OCI-LY1 (cell line): Measurements from ENCODE around the gene CYTH3.

Experiments used
- H2AFZ ChIP-seq: fragments of 200-600 bp; sonication (generic), shearing (Covaris generic); 2 replicates; pipeline ENCODE4 v1.6.0; 2014; ENCODE audit warnings: antibody characterized with exemption, mild to moderate bottlenecking, low read length
- H3F3A ChIP-seq: fragments of 200-600 bp; sonication (generic), shearing (Covaris generic); 2 replicates; pipeline ENCODE4 v1.6.0; 2014; ENCODE audit warnings: mild to moderate bottlenecking, antibody characterized with exemption, low read length, moderate library complexity; ENCODE audit not compliant: insufficient read depth
- H3K27ac ChIP-seq: fragments of 200-600 bp; sonication (generic); 2 replicates; pipeline ENCODE4 v1.5.1; 2014; ENCODE audit warnings: low read length, mixed run types, mild to moderate bottlenecking, low read depth; ENCODE audit not compliant: poor library complexity, severe bottlenecking
- H3K27me3 ChIP-seq: fragments of 200-600 bp; sonication (generic); 2 replicates; pipeline ENCODE4 v1.6.0; 2014; ENCODE audit warnings: antibody characterized with exemption, mild to moderate bottlenecking, low read length, moderate library complexity; ENCODE audit not compliant: insufficient read depth
- H3K36me3 ChIP-seq: fragments of 200-600 bp; sonication (generic); 2 replicates; pipeline ENCODE4 v1.6.1; 2014; ENCODE audit warnings: mild to moderate bottlenecking, antibody characterized with exemption, low read length, moderate library complexity, mixed read lengths; ENCODE audit not compliant: insufficient read depth
- H3K4me1 ChIP-seq: fragments of 200-600 bp; sonication (generic); 2 replicates; pipeline ENCODE4 v1.5.1; 2014; ENCODE audit warnings: mild to moderate bottlenecking, low read length, moderate library complexity; ENCODE audit not compliant: insufficient read depth, severe bottlenecking
- H3K4me2 ChIP-seq: fragments of 200-600 bp; sonication (generic), shearing (Covaris generic); 2 replicates; pipeline ENCODE4 v1.6.1; 2014; ENCODE audit warnings: low read length
- H3K4me3 ChIP-seq: fragments of 200-600 bp; sonication (generic); 2 replicates; pipeline ENCODE4 v1.5.1; 2014; ENCODE audit warnings: low read length, low read depth, mild to moderate bottlenecking, mixed read lengths; ENCODE audit not compliant: poor library complexity, severe bottlenecking
- H3K79me2 ChIP-seq: fragments of 200-600 bp; shearing (Covaris generic); 2 replicates; pipeline ENCODE4 v1.6.1; 2016; ENCODE audit warnings: mixed run types, low read length, mixed read lengths; ENCODE audit not compliant: insufficient read depth
- H3K9ac ChIP-seq: fragments of 200-600 bp; sonication (generic), shearing (Covaris generic); 2 replicates; pipeline ENCODE4 v1.6.1; 2014; ENCODE audit warnings: mild to moderate bottlenecking, low read length, mixed read lengths
- H3K9me2 ChIP-seq: fragments of 200-600 bp; sonication (generic), shearing (Covaris generic); 2 replicates; pipeline ENCODE4 v1.6.1; 2014; ENCODE audit warnings: low read depth, mild to moderate bottlenecking, low read length, mixed read lengths
- H3K9me3 ChIP-seq: fragments of 200-600 bp; shearing (Covaris generic); 2 replicates; pipeline ENCODE4 v1.6.1; 2014; ENCODE audit warnings: low read length, mixed read lengths
- H4K20me1 ChIP-seq: fragments of 200-600 bp; sonication (generic), shearing (Covaris generic); 2 replicates; pipeline ENCODE4 v1.6.0; 2016; ENCODE audit warnings: mild to moderate bottlenecking, low read length; ENCODE audit not compliant: insufficient read depth
- EZH2 ChIP-seq: fragments of 200-600 bp; sonication (generic), shearing (Covaris generic); IDR thresholded peaks from 2 replicates; pipeline ENCODE4 v1.8.0; 2017; ENCODE audit warnings: borderline replicate concordance, mixed run types, mild to moderate bottlenecking, antibody characterized with exemption, low read length, moderate library complexity, mixed read lengths
- TF ChIP-seq, protein P1 (sequence below): fragments of 200-600 bp; sonication (generic), shearing (Covaris generic); IDR thresholded peaks from 2 replicates; pipeline ENCODE4 v1.5.1; 2017; ENCODE audit warnings: mild to moderate bottlenecking, antibody characterized with exemption, low read length, moderate library complexity, mixed read lengths

The CYTH3 gene

DNA sequence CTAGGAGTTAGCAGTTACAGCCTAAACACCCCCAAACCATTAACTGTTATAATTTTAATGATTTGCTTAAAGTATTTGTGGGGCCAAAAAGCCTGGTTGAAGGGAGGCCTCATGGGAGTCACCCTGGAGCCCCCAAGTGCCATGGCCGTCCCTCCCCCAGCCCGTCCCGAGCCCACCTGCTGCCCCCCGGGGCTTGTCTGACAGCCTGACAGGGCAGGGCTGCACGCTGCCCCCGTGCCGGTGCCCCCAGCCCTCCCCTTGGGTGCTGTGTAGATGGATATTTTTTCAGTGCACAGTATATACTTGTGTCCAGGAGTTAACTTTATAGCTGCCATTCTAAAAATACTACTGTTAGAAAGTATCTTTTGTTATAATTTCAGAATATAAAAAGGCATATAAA lies 108.4 kb downstream of the CYTH3 start:
- Histone ChIP-seq H4K20me1 (no peaks in the 10 kb centered on the region), H3K79me2 (no peaks in the 10 kb centered on the region), H3K9me2 (no peaks in the 10 kb centered on the region), H3K4me1 (no peaks in the 10 kb centered on the region), H2AFZ (no peak overlapping the region), H3F3A (no peaks in the 10 kb centered on the region), H3K4me2 (no peak overlapping the region), H3K36me3 (peaks cover 15% of the 10 kb centered on the region), H3K27ac (no peak overlapping the region), H3K4me3 (no peak overlapping the region), H3K9me3 (no peaks in the 10 kb centered on the region), H3K9ac (no peak overlapping the region), H3K27me3 (no peaks in the 10 kb centered on the region)
- TF ChIP-seq, protein P1, sequence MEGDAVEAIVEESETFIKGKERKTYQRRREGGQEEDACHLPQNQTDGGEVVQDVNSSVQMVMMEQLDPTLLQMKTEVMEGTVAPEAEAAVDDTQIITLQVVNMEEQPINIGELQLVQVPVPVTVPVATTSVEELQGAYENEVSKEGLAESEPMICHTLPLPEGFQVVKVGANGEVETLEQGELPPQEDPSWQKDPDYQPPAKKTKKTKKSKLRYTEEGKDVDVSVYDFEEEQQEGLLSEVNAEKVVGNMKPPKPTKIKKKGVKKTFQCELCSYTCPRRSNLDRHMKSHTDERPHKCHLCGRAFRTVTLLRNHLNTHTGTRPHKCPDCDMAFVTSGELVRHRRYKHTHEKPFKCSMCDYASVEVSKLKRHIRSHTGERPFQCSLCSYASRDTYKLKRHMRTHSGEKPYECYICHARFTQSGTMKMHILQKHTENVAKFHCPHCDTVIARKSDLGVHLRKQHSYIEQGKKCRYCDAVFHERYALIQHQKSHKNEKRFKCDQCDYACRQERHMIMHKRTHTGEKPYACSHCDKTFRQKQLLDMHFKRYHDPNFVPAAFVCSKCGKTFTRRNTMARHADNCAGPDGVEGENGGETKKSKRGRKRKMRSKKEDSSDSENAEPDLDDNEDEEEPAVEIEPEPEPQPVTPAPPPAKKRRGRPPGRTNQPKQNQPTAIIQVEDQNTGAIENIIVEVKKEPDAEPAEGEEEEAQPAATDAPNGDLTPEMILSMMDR = no peak
- TF ChIP-seq EZH2 = no peak

DNA sequence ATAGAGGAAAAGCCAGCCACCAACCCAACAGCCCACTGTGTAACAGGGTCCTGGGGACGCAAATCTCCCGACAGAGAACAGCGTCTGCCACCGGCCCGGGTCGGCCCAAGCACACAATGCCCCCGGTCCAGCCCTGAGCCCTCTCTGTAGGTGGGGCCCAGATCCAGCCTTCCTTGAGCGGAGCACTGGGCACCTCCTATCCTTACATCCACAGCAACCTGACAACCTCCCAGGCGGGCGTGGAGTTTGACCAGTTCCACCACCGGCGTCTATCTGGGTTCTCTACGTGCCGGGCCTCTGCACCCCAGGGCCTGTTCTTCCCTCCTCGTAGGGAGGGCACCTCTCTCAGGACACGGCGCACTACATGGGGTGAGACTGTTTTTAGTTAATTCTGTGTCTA lies 109.0 kb downstream of the CYTH3 start:
- no peak overlapping the region for H3K4me3 ChIP-seq
- H3K9ac ChIP-seq = no peak overlapping the region
- H3K27ac ChIP-seq = no peak overlapping the region
- TF ChIP-seq, protein P1 = no peak
- no peak for TF ChIP-seq EZH2
- no peaks in the 10 kb centered on the region for H3K9me2 ChIP-seq
- no peak overlapping the region for H3K4me2 ChIP-seq
- H3K4me1 ChIP-seq = no peaks in the 10 kb centered on the region
- no peaks in the 10 kb centered on the region for H3K27me3 ChIP-seq
- no peaks in the 10 kb centered on the region for H3F3A ChIP-seq
- no peaks in the 10 kb centered on the region for H3K9me3 ChIP-seq
- no peaks in the 10 kb centered on the region for H4K20me1 ChIP-seq
- no peak overlapping the region for H2AFZ ChIP-seq
- no peaks in the 10 kb centered on the region for H3K79me2 ChIP-seq
- H3K36me3 ChIP-seq = peaks cover 15% of the 10 kb centered on the region

DNA sequence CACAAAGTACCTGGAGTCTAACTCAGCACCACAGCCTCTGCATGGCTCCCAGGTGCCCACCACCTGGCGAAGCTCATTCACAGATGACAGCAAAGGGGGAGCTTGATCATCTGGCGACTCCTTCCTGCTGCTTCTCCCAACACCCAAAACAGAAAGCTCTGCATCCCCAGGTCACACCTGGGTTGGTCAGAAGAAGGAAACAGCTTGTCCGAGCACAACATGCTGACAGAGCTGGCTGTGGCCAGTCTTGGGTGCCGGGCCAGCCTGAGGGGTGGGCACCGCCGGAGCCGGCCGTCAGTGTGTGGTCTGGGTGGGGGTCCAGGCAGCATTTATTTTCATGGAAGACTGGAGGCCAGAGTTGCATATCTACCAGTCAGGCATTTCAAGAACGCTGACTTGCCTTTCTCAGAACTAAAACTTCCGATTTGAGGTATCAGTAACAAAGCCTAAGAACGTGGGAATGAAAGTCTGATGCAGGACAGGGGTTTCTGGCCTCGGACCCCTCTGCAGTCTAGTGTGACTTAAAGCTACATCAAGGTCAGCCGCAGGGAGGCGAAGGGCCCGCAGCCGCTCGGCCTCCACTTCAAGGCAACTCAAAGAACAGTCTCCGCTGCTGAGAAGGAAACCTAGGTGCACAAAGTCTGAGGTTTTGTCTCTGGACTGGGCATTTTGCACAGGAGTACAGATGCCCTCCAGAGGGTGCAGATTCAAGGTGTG lies 109.6 kb downstream of the CYTH3 start:
- Histone ChIP-seq H3K4me2 (no peak overlapping the region), H3K79me2 (no peaks in the 10 kb centered on the region), H3K27me3 (no peaks in the 10 kb centered on the region), H4K20me1 (no peaks in the 10 kb centered on the region), H3K4me1 (no peaks in the 10 kb centered on the region), H3K9me2 (no peaks in the 10 kb centered on the region), H3K9me3 (no peaks in the 10 kb centered on the region), H3K27ac (no peak overlapping the region), H3K9ac (no peak overlapping the region), H3K36me3 (peaks cover 17% of the 10 kb centered on the region), H3K4me3 (no peak overlapping the region), H3F3A (no peaks in the 10 kb centered on the region), H2AFZ (no peak overlapping the region)
- no peak for TF ChIP-seq EZH2
- TF ChIP-seq, protein P1 = no peak
